MM.1S (cell line): ENCODE data around the gene DUSP18.
"Not testable (repeated sequence)": the region's sequence is repeated elsewhere in the genome, so short reads cannot be mapped to it uniquely, and the experiment has no call there.

Experiments used
- DNase-seq: peaks from one replicate; pipeline ENCODE4 v3.0.0-alpha.2; 2015
- H2AFZ ChIP-seq: fragments of 300-600 bp; sonication (generic); 2 replicates; pipeline ENCODE4 v1.6.0; 2016; ENCODE audit warnings: antibody characterized with exemption, low read length
- H3F3A ChIP-seq: fragments of 300-600 bp; sonication (generic); 2 replicates; pipeline ENCODE4 v1.6.1; 2016; ENCODE audit warnings: mild to moderate bottlenecking, antibody characterized with exemption, low read length, moderate library complexity, mixed read lengths; ENCODE audit not compliant: insufficient read depth
- H3K27ac ChIP-seq: fragments of 300-600 bp; sonication (generic); 2 replicates; pipeline ENCODE4 v1.5.1; 2016; ENCODE audit warnings: mild to moderate bottlenecking, low read length
- H3K27me3 ChIP-seq: fragments of 300-600 bp; sonication (generic); replicated peaks from 2 replicates; pipeline ENCODE4 v1.6.0; 2016; ENCODE audit warnings: low read length; ENCODE audit not compliant: insufficient read depth
- H3K36me3 ChIP-seq: fragments of 300-600 bp; sonication (generic); replicated peaks from 2 replicates; pipeline ENCODE4 v1.6.1; 2016; ENCODE audit warnings: mild to moderate bottlenecking, low read length, mixed read lengths; ENCODE audit not compliant: insufficient read depth
- H3K4me1 ChIP-seq: fragments of 300-600 bp; sonication (generic); 2 replicates; pipeline ENCODE4 v1.6.1; 2016; ENCODE audit warnings: low read length, mixed read lengths
- H3K4me2 ChIP-seq: fragments of 300-600 bp; sonication (generic); 2 replicates; pipeline ENCODE4 v1.6.0; 2016; ENCODE audit warnings: low read depth, low read length
- H3K4me3 ChIP-seq: fragments of 300-600 bp; sonication (generic); 2 replicates; pipeline ENCODE4 v1.5.1; 2016; ENCODE audit warnings: low read length, mixed read lengths
- H3K79me2 ChIP-seq: fragments of 300-600 bp; sonication (generic); 2 replicates; pipeline ENCODE4 v1.6.1; 2016; ENCODE audit warnings: mixed run types, low read length, mixed read lengths
- H3K9ac ChIP-seq: fragments of 300-600 bp; sonication (generic); 2 replicates; pipeline ENCODE4 v1.6.1; 2016; ENCODE audit warnings: low read length, mixed read lengths
- H3K9me2 ChIP-seq: fragments of 300-600 bp; sonication (generic); replicated peaks from 2 replicates; pipeline ENCODE4 v1.6.1; 2016; ENCODE audit warnings: mild to moderate bottlenecking, low read length, mixed read lengths; ENCODE audit not compliant: insufficient read depth
- H3K9me3 ChIP-seq: fragments of 300-600 bp; sonication (generic); replicated peaks from 2 replicates; pipeline ENCODE4 v1.6.1; 2016; ENCODE audit warnings: mild to moderate bottlenecking, low read length, mixed read lengths; ENCODE audit not compliant: insufficient read depth
- H4K20me1 ChIP-seq: fragments of 300-600 bp; sonication (generic); 2 replicates; pipeline ENCODE4 v1.6.1; 2016; ENCODE audit warnings: mild to moderate bottlenecking, low read length, moderate library complexity, mixed read lengths; ENCODE audit not compliant: insufficient read depth
- EZH2 ChIP-seq: fragments of 300-600 bp; sonication (generic); optimal IDR thresholded peaks from 2 replicates; pipeline ENCODE3; 2017; ENCODE audit warnings: low read depth, mild to moderate bottlenecking, antibody characterized with exemption, low read length, mixed read lengths
- EZH2phosphoT487 ChIP-seq: fragments of 300-600 bp; sonication (generic); IDR thresholded peaks from 2 replicates; pipeline ENCODE4 v1.6.1; 2018; ENCODE audit warnings: antibody characterized with exemption, low read length
- TF ChIP-seq, protein P1 (sequence below): fragments of 300-600 bp; sonication (generic); IDR thresholded peaks from 2 replicates; pipeline ENCODE4 v1.5.1; 2016; ENCODE audit warnings: antibody characterized with exemption, low read length, mixed read lengths

Gene DUSP18

GRCh38 chr22:30680991-30681770 is 13.5 kb upstream of the DUSP18 start:
- H3K9me3 ChIP-seq, result no peaks in the 10 kb centered on the region
- no peak overlapping the region for H3K4me3 ChIP-seq
- H3F3A ChIP-seq, result no peaks in the 10 kb centered on the region
- TF ChIP-seq EZH2phosphoT487, result no peak
- TF ChIP-seq EZH2, result no peak
- TF ChIP-seq, protein P1, sequence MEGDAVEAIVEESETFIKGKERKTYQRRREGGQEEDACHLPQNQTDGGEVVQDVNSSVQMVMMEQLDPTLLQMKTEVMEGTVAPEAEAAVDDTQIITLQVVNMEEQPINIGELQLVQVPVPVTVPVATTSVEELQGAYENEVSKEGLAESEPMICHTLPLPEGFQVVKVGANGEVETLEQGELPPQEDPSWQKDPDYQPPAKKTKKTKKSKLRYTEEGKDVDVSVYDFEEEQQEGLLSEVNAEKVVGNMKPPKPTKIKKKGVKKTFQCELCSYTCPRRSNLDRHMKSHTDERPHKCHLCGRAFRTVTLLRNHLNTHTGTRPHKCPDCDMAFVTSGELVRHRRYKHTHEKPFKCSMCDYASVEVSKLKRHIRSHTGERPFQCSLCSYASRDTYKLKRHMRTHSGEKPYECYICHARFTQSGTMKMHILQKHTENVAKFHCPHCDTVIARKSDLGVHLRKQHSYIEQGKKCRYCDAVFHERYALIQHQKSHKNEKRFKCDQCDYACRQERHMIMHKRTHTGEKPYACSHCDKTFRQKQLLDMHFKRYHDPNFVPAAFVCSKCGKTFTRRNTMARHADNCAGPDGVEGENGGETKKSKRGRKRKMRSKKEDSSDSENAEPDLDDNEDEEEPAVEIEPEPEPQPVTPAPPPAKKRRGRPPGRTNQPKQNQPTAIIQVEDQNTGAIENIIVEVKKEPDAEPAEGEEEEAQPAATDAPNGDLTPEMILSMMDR, result no peak
- no peaks in the 10 kb centered on the region for H4K20me1 ChIP-seq
- H3K9me2 ChIP-seq, result no peaks in the 10 kb centered on the region
- no peaks in the 10 kb centered on the region for H3K4me1 ChIP-seq
- no peaks in the 10 kb centered on the region for H3K27me3 ChIP-seq
- no peak overlapping the region for H3K9ac ChIP-seq
- no peak overlapping the region for H2AFZ ChIP-seq
- no peak for DNase-seq
- no peaks in the 10 kb centered on the region for H3K79me2 ChIP-seq
- H3K36me3 ChIP-seq, result no peaks in the 10 kb centered on the region
- no peak overlapping the region for H3K4me2 ChIP-seq
- no peak overlapping the region for H3K27ac ChIP-seq

GRCh38 chr22:30679895-30680690 is 12.4 kb upstream of the DUSP18 start:
- H3K79me2 ChIP-seq, H3K9me2 ChIP-seq, H3K4me3 ChIP-seq, H2AFZ ChIP-seq, H3K4me2 ChIP-seq, H4K20me1 ChIP-seq, H3K36me3 ChIP-seq, H3K4me1 ChIP-seq, H3F3A ChIP-seq, DNase-seq, H3K9me3 ChIP-seq, H3K27me3 ChIP-seq, H3K9ac ChIP-seq, H3K27ac ChIP-seq: not testable (repeated sequence)

GRCh38 chr22:30676565-30676964 is 8.9 kb upstream of the DUSP18 start:
- not testable (repeated sequence) for H4K20me1 ChIP-seq, H3K79me2 ChIP-seq, H3K4me2 ChIP-seq, H3K4me1 ChIP-seq, H3K4me3 ChIP-seq, H3K27me3 ChIP-seq, H3K36me3 ChIP-seq, H3F3A ChIP-seq, H3K9me2 ChIP-seq, DNase-seq, H3K9ac ChIP-seq, H2AFZ ChIP-seq, H3K27ac ChIP-seq, H3K9me3 ChIP-seq

GRCh38 chr22:30675436-30675835 is 7.8 kb upstream of the DUSP18 start:
- no peaks in the 10 kb centered on the region for H4K20me1 ChIP-seq
- no peaks in the 10 kb centered on the region for H3K9me3 ChIP-seq
- H3K27me3 ChIP-seq, result no peaks in the 10 kb centered on the region
- TF ChIP-seq EZH2 (no peak), EZH2phosphoT487 (no peak)
- TF ChIP-seq, protein P1, result no peak
- H3K79me2 ChIP-seq, result no peaks in the 10 kb centered on the region
- DNase-seq, result no peak
- H3K4me3 ChIP-seq, result no peak overlapping the region
- H3K4me1 ChIP-seq, result no peaks in the 10 kb centered on the region
- no peaks in the 10 kb centered on the region for H3K9me2 ChIP-seq
- H3K36me3 ChIP-seq, result no peaks in the 10 kb centered on the region
- no peaks in the 10 kb centered on the region for H3F3A ChIP-seq
- no peak overlapping the region for H3K9ac ChIP-seq
- H2AFZ ChIP-seq, result no peak overlapping the region
- no peak overlapping the region for H3K27ac ChIP-seq
- H3K4me2 ChIP-seq, result no peak overlapping the region
